K562 (cell line): ENCODE data around the gene BCL2L15. TPM values are rescaled to one million over a fixed set of nuclear protein-coding genes. Genes with fewer than 3 reads are reported as not detected.

Experiments
- ARID3B ChIP-seq: fragments of 250-450 bp; sonication (Bioruptor Pico); IDR thresholded peaks from 2 replicates; pipeline ENCODE4 v1.4.0; 2020; ENCODE audit warnings: borderline replicate concordance
- ARNT ChIP-seq, 2 experiments: fragments of 450-650 bp; IDR thresholded peaks; 2 replicates each; pipeline ENCODE4 v1.6.1; 2016; ENCODE audit warnings: mild to moderate bottlenecking in 1 of 2
- BACH1 ChIP-seq: fragments of 200-800 bp; sonication (Bioruptor generic); IDR thresholded peaks from 2 replicates; pipeline ENCODE4 v1.6.1; 2016; ENCODE audit warnings: missing genetic modification characterization, missing compliant biosample characterization
- CREBBP ChIP-seq: IDR thresholded peaks from one replicate; pipeline ENCODE4 v1.6.1; 2012; ENCODE audit warnings: low read depth, mild to moderate bottlenecking, control low read depth, inconsistent platforms, low read length
- EP300 ChIP-seq: IDR thresholded peaks from 2 replicates; pipeline ENCODE4 v1.6.1; 2012; ENCODE audit warnings: low read length, improper control_type of control experiment
- EWSR1 ChIP-seq: fragments of 450-650 bp; IDR thresholded peaks from 2 replicates; pipeline ENCODE4 v1.6.1; 2018; ENCODE audit warnings: borderline replicate concordance, mild to moderate bottlenecking, low read depth, moderate library complexity; ENCODE audit not compliant: partially characterized antibody
- HDAC8 ChIP-seq: fragments of 450-650 bp; IDR thresholded peaks from 2 replicates; pipeline ENCODE4 v1.6.1; 2016; ENCODE audit warnings: mild to moderate bottlenecking, missing genetic modification characterization, moderate library complexity, missing compliant biosample characterization
- HMG20B ChIP-seq: fragments of 250-450 bp; sonication (Bioruptor Pico); IDR thresholded peaks from 2 replicates; pipeline ENCODE4 v1.5.0; 2021; ENCODE audit warnings: mild to moderate bottlenecking
- KDM2B ChIP-seq: fragments of 250-450 bp; sonication (Bioruptor Pico); IDR thresholded peaks from 2 replicates; pipeline ENCODE4 v1.8.0; 2021; ENCODE audit warnings: mild to moderate bottlenecking, moderate library complexity
- NKRF ChIP-seq: fragments of 450-650 bp; IDR thresholded peaks from 2 replicates; pipeline ENCODE4 v1.6.1; 2016; ENCODE audit warnings: borderline replicate concordance
- RAD21 ChIP-seq, 2 experiments: fragments of 250-450 bp in 1 of 2; fragments of 450-650 bp in 1 of 2; sonication (Bioruptor Pico) in 1 of 2; formaldehyde crosslinking in 1 of 2; IDR thresholded peaks in 1 of 2; conservative IDR thresholded peaks in 1 of 2; 2 replicates each; pipeline versions ENCODE4 v1.4.0 to v1.8.0; 2020 to 2022; ENCODE audit warnings: mild to moderate bottlenecking in 2 of 2, moderate library complexity in 1 of 2
- RHOXF2B ChIP-seq: fragments of 250-450 bp; sonication (Bioruptor Pico); conservative IDR thresholded peaks from 2 replicates; pipeline ENCODE4 v1.5.1; 2021
- SIN3A ChIP-seq, 2 experiments: fragments of 150-350 bp in 1 of 2; IDR thresholded peaks; 2 replicates each; pipeline ENCODE4 v1.6.1; 2011 to 2016; ENCODE audit warnings: borderline replicate concordance in 2 of 2, low read depth in 2 of 2, low read length in 2 of 2, mild to moderate bottlenecking in 2 of 2, moderate library complexity in 2 of 2; ENCODE audit not compliant: control insufficient read depth in 1 of 2
- SMAD4 ChIP-seq: fragments of 250-450 bp; sonication (Bioruptor Pico); conservative IDR thresholded peaks from 2 replicates; pipeline ENCODE4 v1.8.0; 2021; ENCODE audit warnings: inconsistent platforms, mild to moderate bottlenecking, moderate library complexity
- SUPT5H ChIP-seq: fragments of 450-650 bp; IDR thresholded peaks from 2 replicates; pipeline ENCODE4 v1.6.1; 2016
- TFAP4 ChIP-seq: sonication (generic); formaldehyde crosslinking; IDR thresholded peaks from 2 replicates; pipeline ENCODE4 v1.8.0; 2022; ENCODE audit warnings: missing genetic modification reagents, mild to moderate bottlenecking, moderate library complexity, borderline replicate concordance
- ZBTB8A ChIP-seq: fragments of 450-650 bp; IDR thresholded peaks from 2 replicates; pipeline ENCODE4 v1.6.1; 2018; ENCODE audit warnings: mild to moderate bottlenecking, moderate library complexity; ENCODE audit not compliant: partially characterized antibody
- ZFX ChIP-seq: sonication (generic); formaldehyde crosslinking; IDR thresholded peaks from 2 replicates; pipeline ENCODE4 v1.8.0; 2022; ENCODE audit warnings: mild to moderate bottlenecking, missing genetic modification reagents, moderate library complexity
- ZNF3 ChIP-seq: fragments of 250-450 bp; sonication (Bioruptor Pico); IDR thresholded peaks from 2 replicates; pipeline ENCODE4 v1.5.0; 2021; ENCODE audit warnings: mild to moderate bottlenecking, moderate library complexity
- ZNF324 ChIP-seq: fragments of 250-450 bp; sonication (Bioruptor Pico); IDR thresholded peaks from 2 replicates; pipeline ENCODE4 v1.4.0; 2020; ENCODE audit warnings: mild to moderate bottlenecking
- polyA plus RNA-seq, 8 experiments: library from polyadenylated mRNA; depleted of rRNA in 4 of 8; stranded (reverse) in 5 of 8; unstranded in 3 of 8; fragments of >200 nt; fragmentation: Nextera tagmentation in 2 of 8; fragmentation: Illumina TruSeq in 1 of 8; extraction: Ambion mirVana in 2 of 8; extraction: Trizol in 1 of 8; gene quantifications; 2 replicates each; pipeline versions ENCODE4 v1.2.1 to v1.2.3, GENCODE V29; 2011 to 2014; ENCODE audit warnings: inconsistent platforms in 1 of 8, missing spikeins in 1 of 8
- total RNA-seq, 7 experiments: library from RNA; depleted of rRNA in 6 of 7; stranded (reverse); fragments of >200 nt in 6 of 7; fragmentation: Illumina TruSeq in 2 of 7; extraction: Trizol in 2 of 7; gene quantifications; 2 replicates each; pipeline versions ENCODE4 v1.2.1 to v1.2.3, GENCODE V29; 2011 to 2021; ENCODE audit warnings: low replicate concordance in 1 of 7
- TF ChIP-seq, protein P1 (sequence below): fragments of 250-450 bp; sonication (Bioruptor Pico); IDR thresholded peaks from 2 replicates; pipeline ENCODE4 v1.4.0; 2020; ENCODE audit warnings: mild to moderate bottlenecking, moderate library complexity, borderline replicate concordance

Gene BCL2L15
- total and polyA plus RNA-seq, 9 of the 15 experiments (the other 6 are each of a cell fraction or from before 2014, with no cell fraction given): 0.06 to 0.42 (median 0.28) TPM; not detected in 1

DNA sequence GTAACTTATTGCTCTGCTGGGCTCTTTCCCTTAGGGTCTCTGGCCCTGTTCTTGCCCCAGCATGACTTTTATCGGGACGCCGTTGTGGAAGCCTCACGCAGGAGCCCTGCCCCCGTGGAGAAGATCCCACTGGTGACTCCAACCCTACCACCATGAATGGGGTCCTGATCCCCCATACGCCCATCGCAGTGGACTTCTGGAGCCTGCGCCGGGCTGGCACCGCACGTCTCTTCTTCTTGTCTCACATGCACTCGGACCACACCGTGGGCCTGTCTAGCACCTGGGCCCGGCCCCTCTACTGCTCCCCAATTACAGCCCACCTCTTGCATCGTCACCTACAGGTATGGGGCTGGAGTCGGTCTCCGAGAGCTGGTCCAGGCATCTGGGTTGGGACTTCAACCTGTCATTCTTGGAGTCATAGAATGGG is 18.1 kb upstream of the BCL2L15 start (continued):
- TF ChIP-seq TFAP4: no peak
- TF ChIP-seq ZFX: peak; percentile 37; the same call in 1 of the 2 replicates
- TF ChIP-seq ARID3B: no peak
- TF ChIP-seq NKRF: peak; percentile 91
- TF ChIP-seq, protein P1, sequence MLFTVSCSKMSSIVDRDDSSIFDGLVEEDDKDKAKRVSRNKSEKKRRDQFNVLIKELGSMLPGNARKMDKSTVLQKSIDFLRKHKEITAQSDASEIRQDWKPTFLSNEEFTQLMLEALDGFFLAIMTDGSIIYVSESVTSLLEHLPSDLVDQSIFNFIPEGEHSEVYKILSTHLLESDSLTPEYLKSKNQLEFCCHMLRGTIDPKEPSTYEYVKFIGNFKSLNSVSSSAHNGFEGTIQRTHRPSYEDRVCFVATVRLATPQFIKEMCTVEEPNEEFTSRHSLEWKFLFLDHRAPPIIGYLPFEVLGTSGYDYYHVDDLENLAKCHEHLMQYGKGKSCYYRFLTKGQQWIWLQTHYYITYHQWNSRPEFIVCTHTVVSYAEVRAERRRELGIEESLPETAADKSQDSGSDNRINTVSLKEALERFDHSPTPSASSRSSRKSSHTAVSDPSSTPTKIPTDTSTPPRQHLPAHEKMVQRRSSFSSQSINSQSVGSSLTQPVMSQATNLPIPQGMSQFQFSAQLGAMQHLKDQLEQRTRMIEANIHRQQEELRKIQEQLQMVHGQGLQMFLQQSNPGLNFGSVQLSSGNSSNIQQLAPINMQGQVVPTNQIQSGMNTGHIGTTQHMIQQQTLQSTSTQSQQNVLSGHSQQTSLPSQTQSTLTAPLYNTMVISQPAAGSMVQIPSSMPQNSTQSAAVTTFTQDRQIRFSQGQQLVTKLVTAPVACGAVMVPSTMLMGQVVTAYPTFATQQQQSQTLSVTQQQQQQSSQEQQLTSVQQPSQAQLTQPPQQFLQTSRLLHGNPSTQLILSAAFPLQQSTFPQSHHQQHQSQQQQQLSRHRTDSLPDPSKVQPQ (CRISPR knock-in tag): no peak
- no peak for TF ChIP-seq HMG20B (CRISPR knock-in tag)
- no peak for TF ChIP-seq EWSR1
- no peak for TF ChIP-seq ZNF324 (CRISPR knock-in tag)
- 0 out of 4 replicates have a peak, but pooled peaks of 1 of the 2 experiments have one; percentile 1 for TF ChIP-seq ARNT (IDR thresholded peaks at IDR 0.05)
- no peak for TF ChIP-seq RAD21 (CRISPR knock-in tag; conservative IDR thresholded peaks at IDR 0.05 in 1 of 2, IDR thresholded peaks at IDR 0.05 in 1 of 2)
- TF ChIP-seq SMAD4 (CRISPR knock-in tag): no peak
- no peak for TF ChIP-seq BACH1 (tag)
- no peak for TF ChIP-seq CREBBP
- no peak for TF ChIP-seq RHOXF2B (CRISPR knock-in tag)
- TF ChIP-seq KDM2B (CRISPR knock-in tag): no peak
- TF ChIP-seq HDAC8 (tag): no peak
- TF ChIP-seq SUPT5H: no peak; the same call in 1 of the 2 replicates
- peak in 1 of 2 experiments; percentile 81; a peak in 1 of 4 replicates for TF ChIP-seq SIN3A (IDR thresholded peaks at IDR 0.05; ENCODE audit: borderline replicate concordance in 2 of 2, control insufficient read depth in 1 of 2, low read depth in 2 of 2, low read length in 2 of 2)
- TF ChIP-seq ZNF3 (CRISPR knock-in tag): no peak
- TF ChIP-seq ZBTB8A: no peak
- no peak for TF ChIP-seq EP300
